Measurements from ENCODE around the gene LBP. TPM values are rescaled to one million over a fixed set of nuclear protein-coding genes. Genes with fewer than 3 reads are reported as not detected.

Gene LBP
- total and polyA plus RNA-seq, 2 donors (not counting 1 experiment from before 2014, with no cell fraction given): not detected

DNA sequence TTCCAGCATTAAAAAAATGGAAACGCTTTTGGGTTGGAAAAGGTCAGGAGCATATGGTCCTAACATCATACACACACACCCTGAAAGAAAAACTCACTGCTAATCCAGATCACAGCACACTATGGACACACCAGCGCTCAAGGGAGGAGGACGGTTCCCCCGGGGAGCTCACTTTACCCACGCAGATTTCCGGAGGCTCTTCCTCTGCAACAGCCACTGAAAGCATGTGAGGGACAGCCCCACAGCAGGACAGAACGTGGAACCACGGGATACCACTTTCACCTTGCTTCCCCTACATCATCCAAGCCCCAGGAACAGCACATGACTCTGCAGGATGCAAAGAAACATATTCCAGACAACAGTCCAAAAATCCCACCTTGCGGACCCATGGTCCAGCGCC, 75.6 kb downstream of the LBP start:
- Mint-ChIP-seq H3K27ac (no peak overlapping the region), H3K27me3 (no peaks in the 10 kb centered on the region), H3K9me3 (ENCODE audit: insufficient read depth) (no peaks in the 10 kb centered on the region), H3K4me3 (no peak overlapping the region), H3K4me1 (peaks cover 12% of the 10 kb centered on the region)
- Histone ChIP-seq H2AFZ (ENCODE audit: insufficient read depth, low read depth, low read length, poor library complexity, severe bottlenecking) (no peak overlapping the region), H3K4me1 (ENCODE audit: control insufficient read depth in 2 of 2, insufficient read depth in 2 of 2, low read length in 2 of 2) (no peaks in the 10 kb centered on the region), H3K9ac (ENCODE audit: low read length) (no peak overlapping the region), H4K20me1 (ENCODE audit: control insufficient read depth, insufficient read depth, low read length, poor library complexity, severe bottlenecking) (peaks cover 49% of the 10 kb centered on the region), H3K36me3 (replicated peaks in 1 of 2; ENCODE audit: control extremely low read depth in 1 of 2, control insufficient read depth in 1 of 2, extremely low read depth in 1 of 2, insufficient read depth in 2 of 2, low read length in 1 of 2) (peaks cover 4 to 77% of the 10 kb centered on the region in 2 experiments), H3K9me3 (ENCODE audit: control extremely low read depth in 1 of 3, control insufficient read depth in 2 of 3, insufficient read depth in 1 of 3, low read length in 2 of 3) (no peaks in the 10 kb centered on the region), H3K27ac (ENCODE audit: low read length in 2 of 2) (no peak overlapping the region), H3K4me2 (replicated peaks; ENCODE audit: low read depth, low read length, poor library complexity, severe bottlenecking) (no peak overlapping the region), H3K27me3 (replicated peaks in 1 of 4; ENCODE audit: control extremely low read depth in 1 of 4, control insufficient read depth in 3 of 4, insufficient read depth in 4 of 4, low read length in 3 of 4) (no peaks in the 10 kb centered on the region), H3K4me3 (ENCODE audit: control extremely low read depth in 1 of 5, extremely low read depth in 1 of 5, insufficient read depth in 1 of 5, low read depth in 2 of 5, low read length in 4 of 5) (no peak overlapping the region), H3K79me2 (ENCODE audit: control insufficient read depth, insufficient read depth, low read length) (peaks cover 2% of the 10 kb centered on the region)
- 73% methylated on average over 10 of the region's 10 CpGs for WGBS (ENCODE audit: insufficient coverage)
- ChIA-PET POLR2A (no interaction called here), CTCF (no interaction called here)
- TF ChIP-seq, protein P1, sequence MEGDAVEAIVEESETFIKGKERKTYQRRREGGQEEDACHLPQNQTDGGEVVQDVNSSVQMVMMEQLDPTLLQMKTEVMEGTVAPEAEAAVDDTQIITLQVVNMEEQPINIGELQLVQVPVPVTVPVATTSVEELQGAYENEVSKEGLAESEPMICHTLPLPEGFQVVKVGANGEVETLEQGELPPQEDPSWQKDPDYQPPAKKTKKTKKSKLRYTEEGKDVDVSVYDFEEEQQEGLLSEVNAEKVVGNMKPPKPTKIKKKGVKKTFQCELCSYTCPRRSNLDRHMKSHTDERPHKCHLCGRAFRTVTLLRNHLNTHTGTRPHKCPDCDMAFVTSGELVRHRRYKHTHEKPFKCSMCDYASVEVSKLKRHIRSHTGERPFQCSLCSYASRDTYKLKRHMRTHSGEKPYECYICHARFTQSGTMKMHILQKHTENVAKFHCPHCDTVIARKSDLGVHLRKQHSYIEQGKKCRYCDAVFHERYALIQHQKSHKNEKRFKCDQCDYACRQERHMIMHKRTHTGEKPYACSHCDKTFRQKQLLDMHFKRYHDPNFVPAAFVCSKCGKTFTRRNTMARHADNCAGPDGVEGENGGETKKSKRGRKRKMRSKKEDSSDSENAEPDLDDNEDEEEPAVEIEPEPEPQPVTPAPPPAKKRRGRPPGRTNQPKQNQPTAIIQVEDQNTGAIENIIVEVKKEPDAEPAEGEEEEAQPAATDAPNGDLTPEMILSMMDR (IDR thresholded peaks at IDR 0.05): no peak
- no peak for TF ChIP-seq EZH2 (IDR thresholded peaks at IDR 0.05; ENCODE audit: borderline replicate concordance, insufficient read depth, low read depth, low read length, poor library complexity, severe bottlenecking)
- no peak for DNase-seq
- intact Hi-C loops (cut with micrococcal nuclease): no loop called here
- ATAC-seq (ENCODE audit: low read depth): no peak

DNA sequence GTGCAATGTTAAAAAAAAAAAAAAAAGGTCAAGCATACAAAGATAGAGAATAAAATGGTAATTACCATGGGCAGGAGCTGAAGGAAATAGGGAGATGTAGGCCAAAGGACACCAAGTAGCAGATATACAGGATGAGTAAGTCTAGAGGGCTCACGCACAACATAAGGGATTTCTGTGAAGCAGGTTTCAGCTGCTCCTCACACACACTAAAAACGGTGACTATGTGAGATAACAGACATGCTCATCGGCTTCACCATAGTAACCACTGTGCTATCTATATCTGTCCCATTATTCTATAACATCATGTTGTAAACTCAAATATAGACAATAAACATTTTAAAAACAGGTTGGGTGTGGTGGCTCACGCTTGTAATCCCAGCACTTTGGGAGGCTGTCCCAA, 77.3 kb downstream of the LBP start:
- H3K27me3 Mint-ChIP-seq: no peaks in the 10 kb centered on the region
- CTCF ChIA-PET: interaction anchor here (1.6 kb wide), 1 partner anchor 11 kb away, joined by 3 read pairs; the partner anchor contains the start of gene SNHG17
- no peak for DNase-seq
- ATAC-seq (ENCODE audit: low read depth): no peak
- H3K27me3 ChIP-seq (replicated peaks in 1 of 4; ENCODE audit: control extremely low read depth in 1 of 4, control insufficient read depth in 3 of 4, insufficient read depth in 4 of 4, low read length in 3 of 4): no peaks in the 10 kb centered on the region
- peaks cover 12% of the 10 kb centered on the region for H3K4me1 Mint-ChIP-seq
- no peak overlapping the region for H2AFZ ChIP-seq (ENCODE audit: insufficient read depth, low read depth, low read length, poor library complexity, severe bottlenecking)
- peaks cover 65% of the 10 kb centered on the region for H4K20me1 ChIP-seq (ENCODE audit: control insufficient read depth, insufficient read depth, low read length, poor library complexity, severe bottlenecking)
- H3K36me3 ChIP-seq (replicated peaks in 1 of 2; ENCODE audit: control extremely low read depth in 1 of 2, control insufficient read depth in 1 of 2, extremely low read depth in 1 of 2, insufficient read depth in 2 of 2, low read length in 1 of 2): peaks cover 4 to 86% of the 10 kb centered on the region in 2 experiments
- peaks cover 3% of the 10 kb centered on the region for H3K79me2 ChIP-seq (ENCODE audit: control insufficient read depth, insufficient read depth, low read length)
- no peak for TF ChIP-seq EZH2 (IDR thresholded peaks at IDR 0.05; ENCODE audit: borderline replicate concordance, insufficient read depth, low read depth, low read length, poor library complexity, severe bottlenecking)
- H3K9me3 Mint-ChIP-seq (ENCODE audit: insufficient read depth): no peaks in the 10 kb centered on the region
- H3K9ac ChIP-seq (ENCODE audit: low read length): no peak overlapping the region
- 100% methylated on average over 1 of the region's 4 CpGs for WGBS (ENCODE audit: insufficient coverage)
- H3K27ac ChIP-seq (ENCODE audit: low read length in 2 of 2): no peak overlapping the region
- intact Hi-C loops (cut with micrococcal nuclease): no loop called here
- no peak overlapping the region for H3K4me2 ChIP-seq (replicated peaks; ENCODE audit: low read depth, low read length, poor library complexity, severe bottlenecking)
- H3K4me3 ChIP-seq (ENCODE audit: control extremely low read depth in 1 of 5, extremely low read depth in 1 of 5, insufficient read depth in 1 of 5, low read depth in 2 of 5, low read length in 4 of 5): no peak overlapping the region
- no peaks in the 10 kb centered on the region for H3K4me1 ChIP-seq (ENCODE audit: control insufficient read depth in 2 of 2, insufficient read depth in 2 of 2, low read length in 2 of 2)
- POLR2A ChIA-PET: no interaction called here
- no peak overlapping the region for H3K27ac Mint-ChIP-seq
- no peaks in the 10 kb centered on the region for H3K9me3 ChIP-seq (ENCODE audit: control extremely low read depth in 1 of 3, control insufficient read depth in 2 of 3, insufficient read depth in 1 of 3, low read length in 2 of 3)
- no peak overlapping the region for H3K4me3 Mint-ChIP-seq

Data from B cell (primary cell).